HL-60 (cell line): ENCODE measurements around the gene APLP2.

ENCODE experiments used
- CTCF ChIP-seq: IDR thresholded peaks from one replicate; pipeline ENCODE4 v1.5.1; 2011; ENCODE audit warnings: low read length, control low read depth, inconsistent platforms; ENCODE audit not compliant: insufficient read depth
- REST ChIP-seq: IDR thresholded peaks from 2 replicates; pipeline ENCODE4 v1.6.1; 2012; ENCODE audit warnings: low read depth; ENCODE audit not compliant: insufficient replicate concordance

- TF ChIP-seq CTCF, result no peak
- no peak for TF ChIP-seq REST
Observed at GRCh38 chr11:130187096-130187495, 117.4 kb downstream of the APLP2 start.
